GM18867 (cell line): ENCODE results near the gene MROH7.
"Not testable (repeated sequence)": the region's sequence is repeated elsewhere in the genome, so short reads cannot be mapped to it uniquely, and the experiment has no call there.

Experiments used
- ATAC-seq: cut with Tn5 transposase; IDR thresholded peaks from one replicate; pipeline ENCODE4 v1.9.1; 2021; ENCODE audit warnings: mild to moderate bottlenecking, moderate library complexity; ENCODE audit not compliant: unreplicated experiment

Gene MROH7

DNA sequence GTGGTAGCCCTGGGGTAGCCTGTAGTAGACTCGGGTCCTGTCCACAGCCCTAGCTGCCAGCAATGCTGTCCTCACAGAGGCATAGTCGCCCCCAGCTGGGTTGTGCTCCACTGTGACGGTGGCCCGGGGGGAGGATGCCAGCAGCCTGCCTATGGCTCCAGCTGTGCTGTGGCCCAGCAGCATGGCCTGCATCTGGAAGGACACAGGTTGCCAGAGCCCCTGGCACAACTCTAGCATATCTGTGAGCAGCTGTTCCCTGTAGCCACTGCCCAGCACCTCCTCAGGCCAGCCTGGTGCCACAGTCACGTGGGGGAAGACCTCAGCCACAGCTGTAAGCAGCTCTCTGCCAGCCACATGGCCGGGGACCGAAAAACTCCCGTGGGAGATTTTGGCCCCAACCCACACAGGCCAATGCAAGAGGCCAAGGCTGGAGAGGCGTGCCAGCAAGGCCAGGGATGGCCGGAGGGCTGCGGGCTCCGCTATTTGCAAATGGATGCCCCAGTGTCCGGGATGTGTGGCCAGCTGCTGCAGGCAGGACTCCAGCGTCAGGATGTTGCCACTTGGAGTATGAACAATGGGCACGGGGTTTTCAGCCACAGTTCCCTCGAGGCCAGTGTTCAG is 32.2 kb upstream of the MROH7 start:
- ATAC-seq = no peak

DNA sequence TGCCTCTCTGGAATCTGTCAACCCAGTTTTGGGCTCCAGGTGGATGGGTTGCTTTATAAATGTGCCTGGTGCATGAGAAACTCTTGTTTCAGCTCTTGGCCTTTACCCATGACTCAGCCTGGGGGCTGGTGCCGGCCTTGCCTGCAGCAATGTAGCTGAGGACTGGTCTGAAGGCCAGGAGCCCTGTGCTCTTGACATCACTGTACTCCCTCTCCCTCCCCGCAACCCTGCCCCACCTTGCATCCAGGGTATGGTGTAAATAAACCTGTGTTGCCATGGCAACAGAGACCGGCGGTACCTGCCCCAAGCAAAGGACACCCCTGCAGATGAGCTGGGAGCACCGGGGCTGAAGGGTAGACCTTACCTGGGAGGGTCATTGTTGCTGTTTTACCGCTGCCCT is 31.5 kb upstream of the MROH7 start:
- ATAC-seq = no peak

DNA sequence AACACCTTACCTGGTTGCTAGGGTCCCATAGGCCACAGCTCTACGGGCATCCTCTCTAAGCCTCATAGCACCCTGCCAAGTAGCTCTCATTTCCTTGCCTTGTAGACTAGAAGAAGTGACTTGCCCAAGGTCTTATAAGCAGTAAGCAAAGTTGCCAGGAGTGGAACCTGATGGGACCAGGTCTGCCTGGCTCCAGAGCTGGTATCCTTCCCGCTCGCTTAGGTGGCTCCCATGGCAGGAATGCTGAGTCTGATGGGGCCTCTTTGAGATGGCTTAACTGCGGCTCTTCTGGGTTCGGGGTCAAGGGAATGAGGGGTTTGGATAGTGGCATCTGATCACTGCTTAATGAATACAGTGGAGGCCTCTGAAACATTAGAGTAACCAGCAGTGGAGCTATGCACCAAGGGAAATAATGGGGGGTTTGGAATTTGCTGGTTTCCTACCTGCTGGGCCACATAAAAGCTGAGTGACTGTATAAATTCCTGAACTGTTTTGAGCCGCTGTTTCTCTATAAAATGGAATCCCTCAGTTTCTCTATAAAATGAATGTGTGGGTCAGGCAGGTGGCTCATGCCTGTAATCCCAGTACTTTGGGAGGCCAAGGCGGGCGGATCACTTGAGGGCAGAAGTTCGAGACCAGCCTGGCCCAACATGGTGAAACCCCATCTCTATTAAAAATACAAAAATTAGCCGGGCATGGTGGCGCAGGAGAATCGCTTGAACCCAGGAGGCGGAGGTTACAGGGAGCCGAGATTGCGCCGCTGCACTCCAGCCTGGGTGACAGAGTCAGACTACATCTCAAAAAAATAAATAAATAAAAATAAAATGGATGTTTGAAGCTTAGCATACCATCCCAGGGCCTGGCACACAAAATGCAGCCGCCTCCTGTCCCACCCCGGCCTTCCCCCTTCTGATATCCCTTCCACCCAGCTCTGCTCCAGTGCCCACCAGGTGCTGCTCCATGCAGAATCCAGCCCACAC is 30.7 kb upstream of the MROH7 start:
- no peak for ATAC-seq

DNA sequence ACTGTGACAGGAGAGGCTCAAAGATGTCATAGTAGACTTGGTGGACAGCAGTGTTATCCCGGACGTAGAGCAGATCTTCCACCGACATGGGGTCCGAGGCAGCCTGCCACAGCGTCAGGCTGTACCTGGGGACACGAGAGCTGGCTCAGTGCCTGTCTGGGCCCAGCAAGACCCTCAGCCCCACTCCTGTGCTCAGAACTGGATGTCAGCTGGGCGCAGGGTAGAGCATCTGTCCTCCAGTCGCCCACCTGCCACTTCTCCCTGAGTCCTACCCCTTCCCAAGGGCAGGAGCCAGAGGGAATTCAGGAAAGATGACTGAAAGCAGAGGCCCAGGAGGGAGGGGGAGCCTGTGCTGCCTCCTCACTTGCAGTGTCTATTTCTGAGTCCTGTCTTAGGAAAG is 30.0 kb upstream of the MROH7 start:
- no peak for ATAC-seq

DNA sequence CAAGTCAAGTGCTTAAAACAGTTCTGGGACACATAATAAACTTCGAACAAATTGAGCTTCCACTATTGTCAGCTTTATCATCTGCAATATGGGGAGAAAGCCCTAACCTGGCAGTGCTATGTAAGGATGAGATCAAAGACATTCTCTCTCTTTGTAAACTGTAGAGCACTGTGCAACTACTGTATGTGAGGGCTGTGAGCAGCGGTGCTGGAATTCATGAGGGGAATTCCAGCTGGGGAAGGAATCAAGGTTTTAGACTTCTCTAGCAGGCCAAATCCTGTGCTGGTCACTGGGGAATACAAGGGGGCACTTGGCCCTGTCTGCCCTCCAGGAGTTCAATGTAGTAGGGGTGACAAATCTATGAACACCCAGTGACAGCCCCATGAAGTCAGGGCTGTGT is 27.6 kb upstream of the MROH7 start:
- no peak for ATAC-seq

DNA sequence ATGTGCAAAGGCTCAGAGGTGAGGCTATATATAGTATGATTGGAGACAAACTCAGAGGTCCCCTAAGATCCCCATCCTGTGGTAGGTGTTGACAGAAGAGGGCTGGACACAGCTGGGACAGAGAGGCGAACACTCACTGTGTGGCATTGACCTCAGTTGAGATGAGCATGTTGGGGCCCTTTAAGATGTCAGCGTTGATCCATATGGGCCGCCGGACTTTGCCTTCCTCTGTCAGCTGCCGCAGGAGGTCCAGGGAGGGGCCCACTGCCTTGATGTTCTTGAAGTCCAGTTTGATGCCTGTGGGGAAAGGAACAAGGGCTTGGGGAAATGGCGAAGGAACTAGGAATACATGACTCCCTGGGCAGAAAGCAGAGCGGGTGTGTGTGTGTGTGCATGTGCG is 27.0 kb upstream of the MROH7 start:
- ATAC-seq = no peak

DNA sequence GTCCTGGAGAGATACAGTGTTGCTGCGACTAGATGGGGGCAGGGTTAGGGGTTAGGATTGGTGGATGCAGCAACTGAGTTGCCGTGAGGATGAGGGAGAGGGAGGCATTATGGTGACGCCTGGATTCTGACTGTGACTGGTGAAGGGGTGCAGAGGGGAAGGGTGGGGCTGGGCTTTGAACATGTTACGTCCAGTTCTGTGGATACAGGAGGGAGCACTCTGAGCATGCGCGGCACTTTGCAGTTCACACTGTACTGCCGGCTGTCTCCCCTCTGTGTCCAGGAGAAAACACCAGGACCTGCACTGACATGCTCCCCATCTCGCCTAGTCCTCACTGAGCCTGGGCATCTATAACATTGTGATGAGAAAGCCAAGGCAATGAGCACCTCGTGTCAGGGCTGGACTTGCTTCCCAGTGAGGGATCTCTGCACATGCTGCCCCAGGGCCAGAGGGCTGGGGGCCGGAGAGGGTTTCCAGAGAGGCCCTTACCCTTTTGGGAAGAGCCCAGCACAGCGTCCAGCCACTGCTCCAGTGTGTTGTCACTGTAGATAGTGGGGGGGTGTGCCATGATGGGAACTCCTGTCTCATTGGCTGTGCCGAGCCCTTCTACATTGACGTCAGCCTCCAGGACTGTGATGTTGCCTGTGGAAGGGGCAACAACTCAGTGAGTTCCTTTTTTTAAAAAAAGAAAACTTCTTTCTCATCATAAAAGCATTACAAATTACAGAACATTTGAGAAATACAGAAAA is 25.9 kb upstream of the MROH7 start:
- no peak for ATAC-seq

DNA sequence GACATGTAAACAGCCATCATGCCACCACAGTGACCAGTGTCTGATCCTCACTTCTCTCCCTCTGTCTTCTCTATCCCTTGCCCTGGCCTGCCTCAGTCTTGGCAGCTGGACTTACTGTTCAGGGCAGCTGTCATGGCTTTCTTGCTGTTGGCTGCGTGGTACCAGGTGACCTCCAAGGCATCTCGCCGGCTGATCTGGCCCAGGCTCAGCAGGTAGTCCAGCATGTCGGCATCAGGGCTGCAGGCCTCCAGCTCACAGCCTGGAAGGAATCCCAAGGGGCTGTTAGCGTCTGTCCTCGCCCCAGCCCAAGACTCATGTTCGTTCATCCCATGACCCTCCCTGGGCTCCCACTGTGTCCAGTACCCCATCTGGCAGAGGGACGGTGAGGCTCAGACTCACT is 21.8 kb upstream of the MROH7 start:
- ATAC-seq = no peak

DNA sequence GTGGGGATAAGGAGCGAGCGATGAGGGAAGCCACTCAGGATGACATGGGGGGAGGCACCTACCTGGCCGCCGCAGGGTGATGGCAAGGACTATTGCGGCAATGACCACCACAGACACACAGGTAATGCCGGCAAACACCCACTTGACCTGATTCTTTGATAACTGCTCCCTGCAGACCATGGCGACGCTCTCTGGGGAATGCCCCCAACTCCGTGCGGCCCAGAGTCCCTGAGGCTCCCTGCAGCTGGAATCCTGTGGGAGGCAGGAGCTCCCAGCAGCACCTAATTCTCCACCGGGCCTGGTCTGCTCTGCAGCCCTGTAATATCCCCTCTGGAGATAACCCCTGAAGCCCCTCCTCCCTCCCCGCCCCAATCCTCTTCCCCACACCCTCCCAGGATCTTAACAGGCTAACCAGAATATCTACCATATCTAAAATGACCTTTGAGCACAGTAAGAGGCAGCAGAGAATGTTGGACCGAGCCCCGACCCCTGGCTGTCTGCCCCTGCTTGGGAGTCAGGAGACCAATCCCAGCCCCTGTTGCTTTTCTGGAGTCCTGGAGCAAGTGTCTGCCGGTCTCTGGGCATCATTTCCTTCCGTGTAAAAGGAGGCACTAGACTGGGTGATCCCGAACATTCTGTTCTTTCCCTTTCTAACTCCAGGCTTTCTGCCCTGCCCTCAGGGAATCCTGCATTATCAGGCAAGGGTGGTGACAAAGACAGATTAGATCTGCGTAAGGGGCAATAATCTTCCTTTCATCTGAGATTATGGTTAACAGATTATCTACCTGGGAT is 18.2 kb upstream of the MROH7 start, which contains the start of gene FAM151A:
Gene FAM151A, minus strand, starts transcription at position 310 of the 792 bp plus-strand sequence. Its CDS starts 130 bp downstream, at position 180.
- no peak for ATAC-seq

DNA sequence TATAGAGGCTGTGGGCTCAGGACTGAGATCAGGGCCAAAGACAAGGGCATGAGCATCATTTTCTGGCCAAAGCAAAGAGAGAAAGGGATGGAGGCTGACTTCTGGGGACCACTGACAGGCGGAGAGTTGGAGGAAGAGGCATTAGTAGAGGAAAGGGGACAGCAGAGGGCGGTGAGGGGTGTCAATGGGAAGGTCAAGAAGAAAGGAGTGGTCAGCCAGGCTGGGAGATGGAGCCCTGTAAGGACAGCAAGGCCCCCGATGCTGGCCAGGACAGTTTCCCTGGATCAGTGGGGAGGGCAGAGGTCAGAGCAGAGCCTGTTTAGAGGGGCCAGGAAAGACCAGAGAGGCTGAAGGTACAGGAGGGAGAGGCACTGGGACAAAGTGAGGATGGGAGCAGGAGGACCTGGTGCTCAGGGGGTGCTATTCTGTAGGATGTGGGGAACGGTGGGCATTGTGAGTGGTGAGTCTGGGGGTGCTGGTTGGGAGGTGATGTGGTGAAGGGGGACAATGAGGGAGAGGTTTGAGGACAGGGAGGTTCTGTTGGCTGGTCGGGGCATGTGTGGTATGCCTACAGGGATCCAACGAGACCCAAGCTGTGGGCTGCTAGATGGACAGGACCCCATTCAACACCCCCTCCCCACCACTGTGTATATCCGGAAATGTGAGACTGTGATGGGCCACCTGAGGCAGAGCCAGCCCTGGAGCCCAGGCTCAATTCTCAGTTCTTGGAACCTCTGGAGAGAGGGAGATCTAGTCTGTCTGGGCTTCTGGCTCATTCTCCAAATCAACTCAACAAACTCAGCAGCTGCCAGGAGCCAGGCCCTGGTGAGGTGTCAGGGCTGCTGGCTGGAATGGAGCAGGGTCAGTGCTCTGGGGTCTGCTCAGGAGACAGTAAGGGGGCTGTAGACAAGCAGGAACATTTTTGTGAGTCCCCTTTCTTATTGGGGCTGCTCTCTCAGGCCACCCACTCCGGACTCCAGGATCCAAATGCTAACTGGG is 16.8 kb upstream of the MROH7 start:
- ATAC-seq = no peak

DNA sequence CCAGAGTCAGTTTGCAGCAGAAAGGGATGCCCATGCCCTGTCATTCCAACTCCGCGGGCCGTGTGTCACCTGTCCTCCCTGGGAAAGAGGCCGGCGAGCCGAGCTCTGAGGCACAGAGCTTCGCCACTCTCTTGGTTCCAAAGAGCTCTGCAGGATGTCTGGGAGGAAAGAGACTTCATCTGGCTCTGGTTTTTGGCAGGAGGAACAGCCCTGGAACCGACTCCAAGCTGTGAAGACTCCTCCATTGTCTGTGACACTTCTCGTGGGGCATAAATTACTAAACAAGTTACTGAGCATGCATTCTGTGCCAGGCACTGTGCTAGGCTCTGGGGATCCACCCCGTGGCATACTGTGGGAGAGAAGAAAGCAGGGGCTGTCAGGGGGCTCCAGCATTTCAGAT is 14.4 kb upstream of the MROH7 start:
- no peak for ATAC-seq

DNA sequence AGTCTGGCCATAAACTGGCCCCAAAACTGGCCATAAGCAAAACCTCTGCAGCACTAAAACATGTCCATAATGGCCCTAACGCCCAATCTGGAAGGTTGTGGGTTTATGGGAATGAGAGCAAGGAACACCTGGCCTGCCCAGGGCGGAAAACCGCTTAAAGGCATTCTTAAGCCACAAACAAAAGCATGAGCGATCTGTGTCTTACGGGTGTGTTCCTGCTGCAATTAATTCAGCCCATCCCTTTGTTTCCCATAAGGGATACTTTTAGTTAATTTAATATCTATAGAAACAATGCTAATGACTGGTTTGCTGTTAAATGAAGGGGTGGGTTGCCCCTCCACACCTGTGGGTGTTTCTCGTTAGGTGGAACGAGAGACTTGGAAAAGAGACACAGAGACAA is 5.8 kb upstream of the MROH7 start:
- not testable (repeated sequence) for ATAC-seq

DNA sequence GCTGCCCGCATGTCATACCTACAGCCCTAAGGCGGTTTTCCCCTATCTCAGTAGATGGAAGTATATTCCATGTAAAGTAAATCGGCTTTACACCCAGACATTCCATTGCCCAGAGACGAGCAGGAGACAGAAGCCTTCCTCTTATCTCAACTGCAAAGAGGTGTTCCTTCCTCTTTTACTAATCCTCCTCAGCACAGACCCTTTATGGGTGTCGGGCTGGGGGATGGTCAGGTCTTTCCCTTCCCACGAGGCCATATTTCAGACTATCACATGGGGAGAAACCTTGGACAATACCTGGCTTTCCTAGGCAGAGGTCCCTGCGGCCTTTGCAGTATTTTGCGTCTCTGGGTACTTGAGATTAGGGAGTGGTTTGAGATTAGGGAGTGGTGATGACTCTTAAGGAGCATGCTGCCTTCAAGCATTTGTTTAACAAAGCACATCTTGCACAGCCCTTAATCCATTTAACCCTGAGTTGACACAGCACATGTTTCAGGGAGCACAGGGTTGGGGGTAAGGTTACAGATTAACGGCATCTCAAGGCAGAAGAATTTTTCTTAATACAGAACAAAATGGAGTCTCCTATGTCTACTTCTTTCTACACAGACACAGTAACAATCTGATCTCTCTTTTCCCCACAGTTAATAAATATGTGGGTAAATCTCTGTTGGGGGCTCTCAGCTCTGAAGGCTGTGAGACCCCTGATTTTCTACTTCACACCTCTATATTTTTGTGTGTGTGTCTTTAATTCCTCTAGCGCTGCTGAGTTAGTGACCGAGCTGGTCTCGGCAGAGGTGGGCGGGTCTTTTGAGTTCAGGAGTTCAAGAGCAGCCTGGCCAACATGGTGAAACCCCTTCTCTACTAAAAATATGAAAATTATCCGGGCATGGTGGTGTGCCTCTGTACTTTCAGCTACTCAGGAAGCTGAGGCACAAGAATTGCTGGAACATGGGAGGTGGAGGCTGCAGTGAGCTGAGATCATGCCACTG is 4.8 kb upstream of the MROH7 start:
- not testable (repeated sequence) for ATAC-seq

DNA sequence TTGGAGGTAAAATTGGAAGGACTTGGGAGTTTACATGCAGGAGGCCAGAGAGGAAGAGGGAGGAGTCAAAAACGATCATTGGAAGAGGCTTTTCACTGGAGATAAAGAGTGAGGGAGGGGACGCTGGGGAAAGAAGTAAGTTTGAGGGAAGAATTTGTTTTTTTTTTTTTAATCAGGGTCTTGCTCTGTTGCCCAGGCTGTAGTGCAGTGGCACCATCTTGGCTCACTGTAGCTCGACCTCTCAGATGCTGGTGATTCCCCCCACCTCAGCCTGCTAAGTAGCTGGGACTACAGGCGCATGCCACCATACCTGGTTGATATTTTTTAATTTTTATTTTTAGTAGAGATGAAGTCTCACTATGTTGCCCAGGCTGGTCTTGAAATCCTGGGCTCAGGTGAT is 1.2 kb upstream of the MROH7 start:
- no peak for ATAC-seq

DNA sequence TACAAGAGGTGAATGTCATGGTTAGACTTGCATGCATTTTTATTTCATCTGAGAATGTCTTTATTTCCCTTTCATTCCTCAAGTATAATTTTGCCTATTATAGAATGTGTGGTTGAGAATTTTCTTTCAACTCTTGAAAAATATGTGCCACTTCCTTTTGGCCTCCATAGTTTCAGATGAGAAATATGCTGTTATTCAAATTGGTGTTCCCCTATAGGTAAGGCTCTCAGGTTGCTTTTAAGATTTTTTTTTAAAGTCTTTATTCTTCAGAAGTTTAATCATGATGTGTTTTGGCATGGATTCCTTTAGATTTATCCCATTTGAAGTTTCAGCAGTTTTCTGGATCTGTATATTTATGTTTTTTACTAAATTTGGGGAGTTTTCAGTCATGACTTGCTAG is 2.1 kb downstream of the MROH7 start:
- no peak for ATAC-seq

DNA sequence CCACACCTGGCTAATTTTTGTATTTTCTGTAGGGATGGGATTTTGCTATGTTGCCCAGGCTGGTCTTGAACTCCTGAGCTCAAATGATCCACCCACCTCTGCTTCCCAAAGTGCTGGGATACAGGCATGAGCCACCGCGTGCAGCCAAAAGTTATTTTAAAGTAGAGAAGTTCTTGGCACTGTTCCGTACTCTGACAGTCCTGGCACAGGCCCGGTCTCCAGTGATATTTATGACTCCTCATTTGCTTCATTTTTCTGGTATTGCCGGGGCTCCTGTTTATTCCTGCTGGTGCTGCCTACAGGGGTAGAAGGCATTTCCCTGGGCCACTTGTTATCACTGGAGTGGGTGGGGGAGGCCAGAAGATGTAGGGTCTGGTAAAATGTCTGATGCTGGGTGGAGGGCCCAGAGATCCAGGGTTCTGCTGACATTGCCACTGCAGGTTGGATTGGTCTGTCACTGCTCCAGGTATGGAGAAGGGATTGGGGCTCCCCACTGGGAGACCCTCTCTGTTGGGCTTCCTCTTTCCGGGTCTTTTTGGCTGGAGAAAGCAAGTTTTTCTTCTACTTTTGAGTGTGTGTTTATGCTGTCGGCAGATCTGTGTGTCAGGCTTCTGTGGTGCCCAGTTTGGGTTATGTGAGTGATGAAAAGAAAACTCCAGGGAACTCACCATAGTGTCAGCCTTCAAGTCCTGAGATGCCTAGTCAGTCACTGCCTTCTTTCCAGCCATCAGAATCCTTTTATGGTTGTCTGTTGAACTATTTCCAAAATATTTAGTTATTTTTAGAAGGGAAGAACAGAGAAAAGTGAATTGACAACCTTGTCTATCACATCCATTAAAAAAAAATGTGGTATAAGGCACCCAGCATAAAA is 4.5 kb downstream of the MROH7 start:
- no peak for ATAC-seq

DNA sequence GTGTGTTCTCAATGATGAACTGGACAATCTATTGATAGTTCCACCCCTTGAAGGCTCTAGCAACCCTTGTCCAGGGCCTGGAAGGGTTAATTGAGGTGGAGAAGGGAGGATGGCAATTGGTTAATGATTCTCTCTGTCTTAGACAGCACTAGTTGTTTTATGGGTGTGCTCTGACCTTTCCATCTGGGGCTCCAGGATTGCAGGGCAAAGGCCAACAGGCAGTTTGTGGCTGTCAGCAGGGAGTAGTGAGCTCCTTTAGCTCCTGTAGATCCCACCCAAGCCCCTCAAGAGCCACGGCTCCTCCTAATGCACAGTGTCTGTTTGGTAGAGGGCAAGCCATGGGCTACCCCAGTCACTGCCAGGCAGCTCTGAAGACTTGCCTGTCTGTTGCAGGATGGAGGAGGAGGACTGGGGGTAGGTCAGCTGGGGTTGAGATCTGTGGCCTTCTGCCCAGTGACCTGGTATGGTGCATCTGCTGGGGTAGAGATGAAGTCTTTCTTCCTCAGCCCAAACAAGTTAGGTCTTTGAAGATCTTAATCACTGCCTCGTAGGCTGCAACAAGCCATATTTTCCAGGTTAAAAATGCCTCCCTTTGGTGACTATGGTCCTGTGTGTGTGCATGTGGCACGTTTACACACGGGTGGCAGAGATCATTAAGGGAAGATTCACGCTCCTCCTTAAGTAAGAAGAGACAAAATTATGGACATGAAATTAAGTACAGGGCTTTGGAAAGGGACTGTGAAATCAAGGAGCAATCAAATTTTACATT is 7.7 kb downstream of the MROH7 start:
- ATAC-seq = no peak
